ENCODE data around the gene IGF2BP3. TPM values are rescaled to one million over a fixed set of nuclear protein-coding genes. Genes with fewer than 3 reads are reported as not detected.

The IGF2BP3 gene
- total RNA-seq, 1 experiment from 2014 or later, result 145 TPM

- DNase-seq (ENCODE audit: low read depth), result peak; percentile 63
These were observed 172.0 kb downstream of the IGF2BP3 start for GRCh38 chr7:23298141-23298881.

GRCh38 chr7:23295401-23295697 lies 174.9 kb downstream of the IGF2BP3 start:
- no peak for DNase-seq (ENCODE audit: low read depth)

- peak; percentile 24 for DNase-seq (ENCODE audit: low read depth)
These were observed 175.5 kb downstream of the IGF2BP3 start for GRCh38 chr7:23294549-23295400.

GRCh38 chr7:23293500-23294073 lies 176.7 kb downstream of the IGF2BP3 start:
- DNase-seq (ENCODE audit: low read depth), result no peak

- DNase-seq (ENCODE audit: low read depth), result no peak
These were observed 177.7 kb downstream of the IGF2BP3 start for GRCh38 chr7:23292623-23293022.

- no peak for DNase-seq (ENCODE audit: low read depth)
These were observed 178.2 kb downstream of the IGF2BP3 start for GRCh38 chr7:23291957-23292560.

- DNase-seq (ENCODE audit: low read depth), result no peak
These were observed 179.3 kb downstream of the IGF2BP3 start for GRCh38 chr7:23290993-23291392.

GRCh38 chr7:23287612-23288011 lies 182.7 kb downstream of the IGF2BP3 start:
- peak; percentile 29 for DNase-seq (ENCODE audit: low read depth)

GRCh38 chr7:23285657-23286646 lies 184.3 kb downstream of the IGF2BP3 start:
- DNase-seq (ENCODE audit: low read depth), result no peak

GRCh38 chr7:23284871-23285270 lies 185.4 kb downstream of the IGF2BP3 start:
- DNase-seq (ENCODE audit: low read depth), result no peak

GRCh38 chr7:23283086-23283485 lies 187.2 kb downstream of the IGF2BP3 start:
- no peak for DNase-seq (ENCODE audit: low read depth)

- no peak for DNase-seq (ENCODE audit: low read depth)
These were observed 190.3 kb downstream of the IGF2BP3 start for GRCh38 chr7:23279819-23280525.

- peak; percentile 73 for DNase-seq (ENCODE audit: low read depth)
These were observed 192.8 kb downstream of the IGF2BP3 start for GRCh38 chr7:23277359-23277989.

GRCh38 chr7:23276947-23277346 lies 193.3 kb downstream of the IGF2BP3 start:
- no peak for DNase-seq (ENCODE audit: low read depth)

- DNase-seq (ENCODE audit: low read depth), result peak; percentile 39
These were observed 193.9 kb downstream of the IGF2BP3 start for GRCh38 chr7:23276376-23276775.

- DNase-seq (ENCODE audit: low read depth), result no peak
These were observed 194.4 kb downstream of the IGF2BP3 start for GRCh38 chr7:23275912-23276311.

- peak; percentile 91 for DNase-seq (ENCODE audit: low read depth)
These were observed 197.1 kb downstream of the IGF2BP3 start for GRCh38 chr7:23273141-23273599.

- no peak for DNase-seq (ENCODE audit: low read depth)
These were observed 198.0 kb downstream of the IGF2BP3 start for GRCh38 chr7:23272275-23272674.

- DNase-seq (ENCODE audit: low read depth), result no peak
These were observed 201.5 kb downstream of the IGF2BP3 start for GRCh38 chr7:23268746-23269145.

- DNase-seq (ENCODE audit: low read depth), result no peak
These were observed 202.1 kb downstream of the IGF2BP3 start for GRCh38 chr7:23268167-23268566.

Measured in RPMI7951 (cell line).